NCI-H524 treated with DMSO at 0.1 percent for 48 hours (cell line): ENCODE data around the gene SSMEM1.
"Not testable (repeated sequence)": the region's sequence is repeated elsewhere in the genome, so short reads cannot be mapped to it uniquely, and the experiment has no call there.

Experiments
- DNase-seq: peaks from one replicate; lab custom pipeline; 2025; lab: John Stamatoyannopoulos, UW

Gene SSMEM1

GRCh38 chr7:130246491-130246890 lies 38.8 kb downstream of the SSMEM1 start:
- DNase-seq = not testable (repeated sequence)

- not testable (repeated sequence) for DNase-seq
Measured at GRCh38 chr7:130248842-130249241, 41.2 kb downstream of the SSMEM1 start.

GRCh38 chr7:130249626-130250025 lies 42.0 kb downstream of the SSMEM1 start:
- DNase-seq = not testable (repeated sequence)

- no peak for DNase-seq
Measured at GRCh38 chr7:130254555-130254954, 46.9 kb downstream of the SSMEM1 start.

GRCh38 chr7:130256704-130257103 lies 49.0 kb downstream of the SSMEM1 start:
- no peak for DNase-seq

GRCh38 chr7:130258494-130259078 lies 50.9 kb downstream of the SSMEM1 start:
- no peak for DNase-seq

- DNase-seq = no peak
Measured at GRCh38 chr7:130262448-130262847, 54.8 kb downstream of the SSMEM1 start.

GRCh38 chr7:130263130-130263529 lies 55.5 kb downstream of the SSMEM1 start:
- no peak for DNase-seq
